ENCODE results near the gene FARP1. TPM values are rescaled to one million over a fixed set of nuclear protein-coding genes. Genes with fewer than 3 reads are reported as not detected.

FARP1 gene
- total and polyA plus RNA-seq, 10 of the 15 experiments (the other 5 are each of a cell fraction or from before 2014, with no cell fraction given), result 0.17 to 6.9 (median 0.68) TPM

- 74% methylated on average over 8 of the region's 8 CpGs for WGBS (ENCODE audit: insufficient coverage, insufficient replicate concordance, low lambda C conversion rate, missing lambda C conversion rate)
- Histone ChIP-seq H4K20me1 (ENCODE audit: control insufficient read depth, insufficient read depth) (no peaks in the 10 kb centered on the region), H3K27me3 (replicated peaks in 1 of 2; ENCODE audit: control insufficient read depth in 2 of 2, insufficient read depth in 2 of 2, low read length in 1 of 2) (no peaks in the 10 kb centered on the region), H3K4me1 (ENCODE audit: control insufficient read depth, insufficient read depth, low read length) (no peaks in the 10 kb centered on the region), H3K9me3 (replicated peaks; ENCODE audit: control insufficient read depth, insufficient read depth, low read length) (no peaks in the 10 kb centered on the region), H3K79me2 (ENCODE audit: control insufficient read depth, insufficient read depth, low read length) (no peaks in the 10 kb centered on the region), H3K4me3 (no peak overlapping the region), H3K9ac (ENCODE audit: control insufficient read depth, insufficient read depth, low read length) (no peak overlapping the region), H3K27ac (ENCODE audit: control insufficient read depth, insufficient read depth) (no peak overlapping the region), H3K4me2 (ENCODE audit: control insufficient read depth, insufficient read depth) (no peak overlapping the region), H3K36me3 (ENCODE audit: control insufficient read depth in 2 of 2, insufficient read depth in 2 of 2, low read length in 1 of 2) (no peaks in the 10 kb centered on the region), H2AFZ (ENCODE audit: control insufficient read depth, low read depth, low read length) (no peak overlapping the region)
- no TSS peak for BruUV-seq (replicated peaks)
- FAIRE-seq (no peak), ATAC-seq (no peak), DNase-seq (ENCODE audit: low read depth, low spot score) (no peak)
- intact Hi-C loops (cut with micrococcal nuclease; ENCODE audit: unreplicated experiment) (no loop called here), in situ Hi-C loops (cut with MboI) (no loop called here)
- POLR2A ChIA-PET, result no interaction called here
- RAD21 ChIA-PET (ENCODE audit: unreplicated experiment), result no interaction called here
- CTCF ChIA-PET, result no interaction called here
- SMC1A ChIA-PET (ENCODE audit: uncharacterized antibody, unreplicated experiment), result no interaction called here
- TF ChIP-seq CHD1 (IDR thresholded peaks at IDR 0.05; ENCODE audit: low read depth, low read length), result no peak
- TF ChIP-seq PRDM15 (CRISPR knock-in tag; IDR thresholded peaks at IDR 0.05), result no peak
- TF ChIP-seq FOS (IDR thresholded peaks at IDR 0.05; ENCODE audit: borderline replicate concordance, extremely low read depth, insufficient read length), result no peak
- no peak for TF ChIP-seq HDGF (IDR thresholded peaks at IDR 0.05)
- no peak for TF ChIP-seq IRF4 (IDR thresholded peaks at IDR 0.05; ENCODE audit: low read depth, low read length)
- no peak for TF ChIP-seq TCF3 (IDR thresholded peaks at IDR 0.05; ENCODE audit: borderline replicate concordance, insufficient read depth, low read depth, low read length)
- no peak for TF ChIP-seq ZBTB4 (CRISPR knock-in tag; IDR thresholded peaks at IDR 0.05)
- no peak for TF ChIP-seq RELA (IDR thresholded peaks at IDR 0.05; ENCODE audit: borderline replicate concordance, partially characterized antibody)
- no peak for TF ChIP-seq SUZ12 (IDR thresholded peaks at IDR 0.05; ENCODE audit: unreplicated experiment)
- no peak for TF ChIP-seq IKZF2 (IDR thresholded peaks at IDR 0.05)
- TF ChIP-seq BCL3 (IDR thresholded peaks at IDR 0.05; ENCODE audit: borderline replicate concordance, insufficient read depth, low read depth, low read length, poor library complexity, severe bottlenecking), result no peak
- TF ChIP-seq CHD4 (IDR thresholded peaks at IDR 0.05), result no peak
- no peak for TF ChIP-seq MTA3 (IDR thresholded peaks at IDR 0.05; ENCODE audit: borderline replicate concordance, low read length)
- no peak for TF ChIP-seq NRF1 (conservative IDR thresholded peaks at IDR 0.05; ENCODE audit: low read depth, low read length)
- no peak for TF ChIP-seq SMAD5 (IDR thresholded peaks at IDR 0.05; ENCODE audit: low read depth)
- no peak for TF ChIP-seq SMAD1 (IDR thresholded peaks at IDR 0.05; ENCODE audit: low read depth, partially characterized antibody)
- TF ChIP-seq TBL1XR1 (IDR thresholded peaks at IDR 0.05; ENCODE audit: low read depth, low read length), result no peak
- TF ChIP-seq RAD21 (IDR thresholded peaks at IDR 0.05; ENCODE audit: insufficient read depth, low read depth, low read length), result no peak
Measured at GRCh38 chr13:98315902-98316301, 173.0 kb downstream of the FARP1 start.
